Measurements from ENCODE around the gene SCYGR2.
"Not testable (repeated sequence)": the region's sequence is repeated elsewhere in the genome, so short reads cannot be mapped to it uniquely, and the experiment has no call there.

Gene SCYGR2

GRCh38 chr2:227598835-227599503 is at the start of gene SCYGR2:
TSS of gene SCYGR2 (plus strand) at chr2:227598893. CDS start at chr2:227598893, 0 bp downstream.
- not testable (repeated sequence) for DNase-seq (ENCODE audit: low read depth); H3K4me3 ChIP-seq (ENCODE audit: low read length)

- no peak for TF ChIP-seq CTCF (conservative IDR thresholded peaks at IDR 0.05; ENCODE audit: low read length)
- no peak overlapping the region for H3K4me3 ChIP-seq (ENCODE audit: low read length)
- no peak for DNase-seq (ENCODE audit: low read depth)
Observed at GRCh38 chr2:227551836-227552235, 46.9 kb upstream of the SCYGR2 start.

GRCh38 chr2:227562581-227562980 is 36.1 kb upstream of the SCYGR2 start:
- no peak for DNase-seq (ENCODE audit: low read depth)
- no peak for TF ChIP-seq CTCF (conservative IDR thresholded peaks at IDR 0.05; ENCODE audit: low read length)
- no peak overlapping the region for H3K4me3 ChIP-seq (ENCODE audit: low read length)

- TF ChIP-seq CTCF (conservative IDR thresholded peaks at IDR 0.05; ENCODE audit: low read length), result no peak
- DNase-seq (ENCODE audit: low read depth), result no peak
- H3K4me3 ChIP-seq (ENCODE audit: low read length), result no peak overlapping the region
Observed at GRCh38 chr2:227565080-227565479, 33.6 kb upstream of the SCYGR2 start.

GRCh38 chr2:227566012-227566411 is 32.7 kb upstream of the SCYGR2 start:
- H3K4me3 ChIP-seq (ENCODE audit: low read length), result no peak overlapping the region
- DNase-seq (ENCODE audit: low read depth), result no peak
- no peak for TF ChIP-seq CTCF (conservative IDR thresholded peaks at IDR 0.05; ENCODE audit: low read length)

GRCh38 chr2:227568852-227569169 is 29.9 kb upstream of the SCYGR2 start:
- TF ChIP-seq CTCF (conservative IDR thresholded peaks at IDR 0.05; ENCODE audit: low read length), result no peak
- no peak for DNase-seq (ENCODE audit: low read depth)
- H3K4me3 ChIP-seq (ENCODE audit: low read length), result no peak overlapping the region

- no peak overlapping the region for H3K4me3 ChIP-seq (ENCODE audit: low read length)
- no peak for DNase-seq (ENCODE audit: low read depth)
- TF ChIP-seq CTCF (conservative IDR thresholded peaks at IDR 0.05; ENCODE audit: low read length), result no peak
Observed at GRCh38 chr2:227570615-227571014, 28.1 kb upstream of the SCYGR2 start.

GRCh38 chr2:227576110-227576509 is 22.6 kb upstream of the SCYGR2 start:
- H3K4me3 ChIP-seq (ENCODE audit: low read length), result no peak overlapping the region
- TF ChIP-seq CTCF (conservative IDR thresholded peaks at IDR 0.05; ENCODE audit: low read length), result no peak
- DNase-seq (ENCODE audit: low read depth), result no peak

Data from AG10803 (cell line).